ENCODE data around the gene TNFSF10.

DNA sequence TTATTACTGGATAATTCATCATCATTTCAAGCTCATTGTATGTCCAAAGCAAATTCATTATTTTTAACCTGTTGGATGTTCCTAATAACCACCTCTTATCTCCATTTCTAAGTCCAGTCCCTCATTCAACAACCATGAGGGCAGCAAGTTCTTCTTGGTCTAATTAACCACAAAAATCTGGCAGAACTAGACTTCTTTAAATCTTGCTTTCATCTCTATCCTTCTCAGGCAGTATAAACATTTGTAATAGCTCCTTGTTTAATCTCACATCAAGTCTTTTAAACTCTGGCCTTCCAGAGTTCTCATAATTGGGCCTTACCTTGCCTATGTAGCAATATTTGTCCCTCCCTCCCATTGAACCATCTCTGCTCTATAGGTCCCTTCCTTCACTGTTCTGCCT lies 57.9 kb downstream of the TNFSF10 start:
- TF ChIP-seq, protein P1, sequence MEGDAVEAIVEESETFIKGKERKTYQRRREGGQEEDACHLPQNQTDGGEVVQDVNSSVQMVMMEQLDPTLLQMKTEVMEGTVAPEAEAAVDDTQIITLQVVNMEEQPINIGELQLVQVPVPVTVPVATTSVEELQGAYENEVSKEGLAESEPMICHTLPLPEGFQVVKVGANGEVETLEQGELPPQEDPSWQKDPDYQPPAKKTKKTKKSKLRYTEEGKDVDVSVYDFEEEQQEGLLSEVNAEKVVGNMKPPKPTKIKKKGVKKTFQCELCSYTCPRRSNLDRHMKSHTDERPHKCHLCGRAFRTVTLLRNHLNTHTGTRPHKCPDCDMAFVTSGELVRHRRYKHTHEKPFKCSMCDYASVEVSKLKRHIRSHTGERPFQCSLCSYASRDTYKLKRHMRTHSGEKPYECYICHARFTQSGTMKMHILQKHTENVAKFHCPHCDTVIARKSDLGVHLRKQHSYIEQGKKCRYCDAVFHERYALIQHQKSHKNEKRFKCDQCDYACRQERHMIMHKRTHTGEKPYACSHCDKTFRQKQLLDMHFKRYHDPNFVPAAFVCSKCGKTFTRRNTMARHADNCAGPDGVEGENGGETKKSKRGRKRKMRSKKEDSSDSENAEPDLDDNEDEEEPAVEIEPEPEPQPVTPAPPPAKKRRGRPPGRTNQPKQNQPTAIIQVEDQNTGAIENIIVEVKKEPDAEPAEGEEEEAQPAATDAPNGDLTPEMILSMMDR (IDR thresholded peaks at IDR 0.05), result no peak
- TF ChIP-seq POLR2A (IDR thresholded peaks at IDR 0.05) (no peak), EP300 (IDR thresholded peaks at IDR 0.05) (no peak), POLR2AphosphoS5 (IDR thresholded peaks at IDR 0.05) (no peak)

All from sigmoid colon (tissue), 4 donors.